WI38 (cell line): ENCODE measurements around the gene EGFR.

ENCODE experiments used
- H3K4me3 ChIP-seq: 2 replicates; pipeline ENCODE4 v1.5.1; 2011; ENCODE audit warnings: low read depth, mild to moderate bottlenecking, control low read depth, low read length
- TF ChIP-seq, protein P1 (sequence below): IDR thresholded peaks from 2 replicates; pipeline ENCODE4 v1.5.1; 2012; ENCODE audit warnings: low read depth, mild to moderate bottlenecking, control low read depth, low read length

EGFR gene

DNA sequence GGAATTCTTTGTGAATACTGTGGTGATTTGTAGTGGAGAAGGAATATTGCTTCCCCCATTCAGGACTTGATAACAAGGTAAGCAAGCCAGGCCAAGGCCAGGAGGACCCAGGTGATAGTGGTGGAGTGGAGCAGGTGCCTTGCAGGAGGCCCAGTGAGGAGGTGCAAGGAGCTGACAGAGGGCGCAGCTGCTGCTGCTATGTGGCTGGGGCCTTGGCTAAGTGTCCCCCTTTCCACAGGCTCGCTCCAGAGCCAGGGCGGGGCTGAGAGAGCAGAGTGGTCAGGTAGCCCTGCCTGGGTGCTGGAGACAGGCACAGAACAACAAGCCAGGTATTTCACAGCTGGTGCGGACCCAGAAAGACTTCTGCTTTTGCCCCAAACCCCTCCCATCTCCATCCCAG, 162.9 kb downstream of the EGFR start:
- TF ChIP-seq, protein P1, sequence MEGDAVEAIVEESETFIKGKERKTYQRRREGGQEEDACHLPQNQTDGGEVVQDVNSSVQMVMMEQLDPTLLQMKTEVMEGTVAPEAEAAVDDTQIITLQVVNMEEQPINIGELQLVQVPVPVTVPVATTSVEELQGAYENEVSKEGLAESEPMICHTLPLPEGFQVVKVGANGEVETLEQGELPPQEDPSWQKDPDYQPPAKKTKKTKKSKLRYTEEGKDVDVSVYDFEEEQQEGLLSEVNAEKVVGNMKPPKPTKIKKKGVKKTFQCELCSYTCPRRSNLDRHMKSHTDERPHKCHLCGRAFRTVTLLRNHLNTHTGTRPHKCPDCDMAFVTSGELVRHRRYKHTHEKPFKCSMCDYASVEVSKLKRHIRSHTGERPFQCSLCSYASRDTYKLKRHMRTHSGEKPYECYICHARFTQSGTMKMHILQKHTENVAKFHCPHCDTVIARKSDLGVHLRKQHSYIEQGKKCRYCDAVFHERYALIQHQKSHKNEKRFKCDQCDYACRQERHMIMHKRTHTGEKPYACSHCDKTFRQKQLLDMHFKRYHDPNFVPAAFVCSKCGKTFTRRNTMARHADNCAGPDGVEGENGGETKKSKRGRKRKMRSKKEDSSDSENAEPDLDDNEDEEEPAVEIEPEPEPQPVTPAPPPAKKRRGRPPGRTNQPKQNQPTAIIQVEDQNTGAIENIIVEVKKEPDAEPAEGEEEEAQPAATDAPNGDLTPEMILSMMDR = no peak
- no peak overlapping the region for H3K4me3 ChIP-seq

DNA sequence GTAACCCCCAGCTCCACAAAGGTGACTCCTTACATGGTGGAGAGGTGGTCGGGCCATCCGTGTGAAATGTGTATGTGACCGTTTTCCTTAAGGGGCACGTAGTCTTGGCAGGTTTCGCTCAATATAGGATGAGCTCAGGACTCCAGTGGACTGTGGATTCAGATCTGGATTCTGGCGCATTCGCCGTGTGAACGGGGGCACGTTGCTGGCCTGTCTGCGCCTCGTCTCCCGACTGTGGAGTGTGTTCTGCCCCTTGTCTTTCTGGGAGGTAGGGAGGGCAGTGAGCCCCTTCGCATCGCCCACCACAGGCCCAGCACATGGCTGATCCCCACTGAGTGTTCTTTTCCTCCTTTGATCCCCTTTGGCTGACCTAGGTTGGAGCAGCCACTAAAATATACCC, 165.1 kb downstream of the EGFR start:
- no peak overlapping the region for H3K4me3 ChIP-seq
- TF ChIP-seq, protein P1 = no peak

DNA sequence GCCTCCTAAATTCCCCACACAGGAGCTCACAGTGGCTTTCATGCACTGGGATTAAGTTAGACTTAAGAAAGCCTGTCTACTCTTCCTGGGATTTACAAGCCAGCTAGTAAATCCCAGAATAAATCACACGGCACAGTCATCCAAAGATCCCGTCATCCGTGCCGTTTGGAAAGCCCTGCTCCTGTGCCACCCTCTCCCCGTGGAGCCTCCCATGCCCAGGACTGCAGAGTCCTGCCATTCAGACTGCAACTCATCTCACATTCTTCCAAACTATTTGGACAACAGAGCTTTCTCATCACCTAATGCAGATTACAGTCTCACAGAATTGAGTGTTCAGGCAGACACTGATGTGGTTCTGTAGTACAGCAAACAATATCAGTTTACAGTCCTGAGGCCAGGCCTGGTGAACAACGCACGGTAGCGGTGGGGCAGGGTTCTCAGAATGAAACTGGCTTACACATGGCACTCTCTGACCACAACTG, 166.5 kb downstream of the EGFR start:
- no peak overlapping the region for H3K4me3 ChIP-seq
- TF ChIP-seq, protein P1 = no peak

DNA sequence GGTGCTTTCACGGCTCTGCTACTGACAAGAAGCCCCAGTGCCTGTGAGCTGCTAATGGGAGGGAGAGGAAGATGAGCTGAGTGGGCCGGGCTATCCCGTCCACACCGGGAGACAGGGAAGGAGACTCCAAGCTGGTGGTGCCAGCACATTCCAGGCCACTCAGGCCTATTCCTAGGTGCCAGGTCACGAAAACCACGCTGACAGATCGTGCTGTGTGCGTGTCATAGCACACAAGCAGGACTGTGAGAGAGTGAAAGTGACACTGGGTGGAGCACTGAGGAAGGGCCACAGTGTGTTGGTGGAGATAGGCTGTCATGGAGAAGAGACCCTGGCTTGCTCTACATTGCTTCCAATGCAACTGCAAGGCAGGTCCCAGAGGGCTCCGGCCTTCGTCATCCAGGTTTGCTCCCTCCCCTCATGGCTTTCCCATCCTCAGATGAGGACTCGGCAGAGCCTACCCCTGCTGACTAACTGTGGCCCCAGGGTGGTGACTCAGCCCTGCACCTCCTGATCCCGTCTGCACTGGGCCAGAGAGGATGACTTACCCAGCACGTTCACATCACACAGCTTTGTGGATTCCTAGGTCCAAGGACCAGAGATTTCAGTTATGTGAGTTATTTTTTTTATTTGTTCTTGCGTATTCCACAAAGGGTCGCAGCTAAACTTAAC, 167.3 kb downstream of the EGFR start:
- H3K4me3 ChIP-seq = no peak overlapping the region
- TF ChIP-seq, protein P1 = no peak

DNA sequence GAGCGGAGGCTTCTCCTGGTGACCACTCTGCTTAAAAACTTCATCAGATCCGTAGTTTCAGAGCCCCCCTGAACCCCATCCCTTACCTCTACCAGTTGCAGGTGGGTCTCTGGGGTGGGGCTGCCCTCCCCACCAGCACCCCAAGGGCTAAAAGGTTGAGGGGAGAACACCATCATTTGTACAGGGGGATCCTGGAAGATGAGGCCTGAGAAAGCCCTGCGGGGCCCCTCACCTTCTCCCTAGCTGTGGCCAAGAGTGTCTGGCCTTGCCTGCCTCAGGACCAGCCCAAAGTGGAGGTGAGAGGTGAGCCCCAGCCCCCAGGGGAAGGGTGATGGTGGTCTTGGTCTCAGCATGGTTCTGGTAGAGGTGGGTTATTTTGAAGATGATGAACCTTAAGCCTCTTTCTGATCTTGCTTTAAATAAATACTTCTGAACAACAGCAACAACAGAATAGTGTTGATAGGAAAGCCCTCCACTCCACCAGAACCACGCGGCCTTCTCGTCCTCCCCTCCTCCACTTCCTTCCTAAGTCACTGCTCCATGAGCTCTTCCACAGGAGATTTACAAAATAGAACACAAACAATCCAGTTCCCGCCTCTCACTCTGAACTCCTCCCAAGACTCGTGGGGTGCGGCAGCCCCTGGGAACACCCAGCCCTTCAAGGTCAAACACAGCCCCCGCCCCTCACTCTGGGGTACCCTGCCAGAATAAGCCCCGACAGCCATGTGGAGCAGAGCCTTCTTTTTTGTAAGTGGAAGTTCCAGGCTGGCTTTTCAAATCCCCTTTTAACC, 169.1 kb downstream of the EGFR start:
- TF ChIP-seq, protein P1 = no peak
- no peak overlapping the region for H3K4me3 ChIP-seq

DNA sequence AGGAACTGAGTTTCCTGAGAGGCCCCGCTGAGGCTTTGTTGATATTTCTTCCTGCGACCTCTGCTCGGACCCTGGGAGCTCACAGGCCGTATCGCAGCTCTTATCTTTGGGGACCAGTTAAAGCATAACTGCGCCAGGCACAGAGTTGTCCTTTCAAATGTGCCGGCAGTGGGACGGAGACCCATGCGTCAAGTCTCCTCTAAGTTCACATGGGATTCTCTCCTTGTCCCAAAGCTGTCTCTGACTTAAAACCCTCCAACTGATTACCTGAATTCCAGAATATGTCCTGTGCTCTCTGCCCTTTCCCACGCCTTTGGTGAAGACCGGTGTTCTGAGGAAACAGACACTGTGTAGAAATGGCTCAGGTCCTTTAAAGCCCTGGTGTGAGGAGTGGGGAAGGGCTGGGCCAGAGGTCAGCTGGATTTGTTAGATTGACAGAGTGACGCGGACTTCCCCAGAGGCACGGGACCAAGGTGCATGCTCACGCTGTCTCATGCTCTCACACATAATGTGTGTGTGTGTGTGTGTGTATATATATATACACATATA, 169.8 kb downstream of the EGFR start:
- no peak overlapping the region for H3K4me3 ChIP-seq
- TF ChIP-seq, protein P1 = no peak

DNA sequence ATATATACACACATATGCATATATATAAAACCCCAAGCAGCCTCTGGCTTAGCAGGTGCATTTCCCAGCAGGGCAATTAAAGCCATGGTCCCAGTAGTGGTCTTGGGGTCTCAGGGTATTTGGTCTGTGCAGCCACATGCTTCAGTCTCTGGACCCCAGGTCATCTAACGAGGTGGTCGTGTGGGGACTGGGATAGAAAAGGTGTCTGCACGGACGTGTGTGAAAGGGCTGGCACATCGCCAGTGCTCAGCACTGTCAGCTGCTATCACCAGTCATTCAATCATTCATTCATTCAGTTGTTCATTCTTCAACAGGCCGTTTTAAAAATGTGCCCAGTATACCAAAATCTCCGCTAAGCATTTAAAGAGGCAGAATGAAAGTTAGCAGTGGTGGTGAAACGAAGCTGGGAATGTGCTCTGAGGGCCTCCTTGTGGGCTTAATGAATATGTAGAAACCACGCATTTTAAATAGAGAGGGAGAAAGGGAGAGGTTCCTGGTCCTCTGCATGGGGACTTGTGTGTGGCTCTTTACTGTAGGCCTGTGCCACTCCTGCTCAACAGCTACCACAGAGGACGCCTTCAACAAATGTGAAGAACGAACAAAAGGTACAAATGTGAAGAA, 170.4 kb downstream of the EGFR start:
- TF ChIP-seq, protein P1 = no peak

More for the DNA sequence above, 170.4 kb downstream of the EGFR start:
- no peak overlapping the region for H3K4me3 ChIP-seq
